Hepatic stellate cell (primary cell): ENCODE results near the gene DSG2.
"Not testable (repeated sequence)": the region's sequence is repeated elsewhere in the genome, so short reads cannot be mapped to it uniquely, and the experiment has no call there.

Experiments
- DNase-seq: peaks from one replicate; pipeline ENCODE4 v3.0.0; 2011; ENCODE audit warnings: low spot score

DSG2 gene

DNA sequence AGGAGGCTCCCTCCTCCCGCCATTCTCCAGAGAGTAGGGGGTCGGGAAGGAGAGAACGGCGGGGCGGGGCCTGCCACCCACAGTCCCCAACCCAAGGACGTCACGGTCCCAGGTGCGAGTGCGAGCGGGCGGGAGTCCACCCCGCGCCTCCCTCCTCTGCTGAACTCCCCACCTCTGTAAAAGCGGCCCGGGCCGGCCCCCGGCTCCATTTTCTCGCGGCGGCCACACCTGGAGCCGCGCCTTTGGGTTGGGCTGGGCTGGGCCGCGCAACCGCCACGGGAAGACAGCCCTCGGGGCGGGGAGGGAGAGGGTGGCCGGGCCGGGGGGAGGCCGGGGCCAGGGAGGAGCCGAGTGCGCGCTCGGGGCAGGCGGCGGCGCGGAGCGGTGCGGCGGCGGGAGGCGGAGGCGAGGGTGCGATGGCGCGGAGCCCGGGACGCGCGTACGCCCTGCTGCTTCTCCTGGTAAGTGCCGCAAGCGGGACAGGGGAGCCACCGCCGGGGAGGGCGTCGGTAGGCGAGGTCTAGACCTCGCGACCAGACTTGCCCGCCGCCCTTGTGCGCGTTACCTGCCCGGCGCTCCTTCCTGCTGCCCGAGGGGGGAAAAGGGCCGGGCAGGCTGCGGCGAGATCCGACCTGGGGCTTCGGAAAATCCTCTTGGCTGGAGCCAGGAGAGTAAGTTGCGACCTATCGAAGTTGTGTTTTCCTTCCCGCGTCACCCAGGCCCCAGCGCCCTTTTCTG is at the start of gene DSG2:
DSG2 (plus strand) TSS at position 342 of the 738 bp plus-strand sequence; CDS start at position 417, 75 bp downstream.
- DNase-seq = no peak

DNA sequence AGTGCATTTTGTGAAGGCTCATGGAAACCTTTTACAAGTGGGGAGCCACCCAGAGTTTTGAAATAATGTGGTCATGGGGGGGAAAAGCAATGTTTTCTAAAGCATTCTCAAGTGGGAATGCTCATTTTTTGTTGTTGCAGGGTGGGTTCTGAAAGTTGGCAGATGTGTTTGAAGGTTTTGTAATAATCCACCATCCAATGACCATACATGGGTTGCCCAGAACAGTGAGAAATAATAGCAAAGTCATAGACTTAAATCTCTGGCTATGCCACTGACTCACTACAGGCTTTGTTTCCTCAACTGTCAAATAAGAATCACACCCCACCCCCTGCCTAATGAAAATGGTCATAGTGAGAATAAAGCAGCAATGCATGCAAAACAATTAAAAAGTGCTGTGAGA is 47.6 kb upstream of the DSG2 start:
- no peak for DNase-seq

DNA sequence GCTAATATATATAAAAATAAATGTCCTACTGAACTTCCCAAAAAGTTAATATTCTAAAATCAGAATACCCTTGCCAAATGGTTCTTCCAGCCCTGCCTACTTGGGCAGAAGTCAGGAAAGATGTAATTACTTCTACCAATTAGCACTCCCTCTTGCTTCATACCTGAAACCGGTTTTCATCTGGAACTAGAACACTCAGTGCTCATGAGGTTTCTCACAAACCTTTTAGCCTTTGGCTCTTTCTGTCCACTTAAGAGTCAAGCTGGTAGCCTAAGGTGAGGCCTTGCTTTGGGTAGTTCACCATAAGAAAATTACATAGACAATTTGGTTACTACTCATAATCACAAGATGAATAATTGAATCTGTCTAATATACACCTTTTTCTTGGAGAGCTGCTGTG is 46.4 kb upstream of the DSG2 start:
- no peak for DNase-seq

DNA sequence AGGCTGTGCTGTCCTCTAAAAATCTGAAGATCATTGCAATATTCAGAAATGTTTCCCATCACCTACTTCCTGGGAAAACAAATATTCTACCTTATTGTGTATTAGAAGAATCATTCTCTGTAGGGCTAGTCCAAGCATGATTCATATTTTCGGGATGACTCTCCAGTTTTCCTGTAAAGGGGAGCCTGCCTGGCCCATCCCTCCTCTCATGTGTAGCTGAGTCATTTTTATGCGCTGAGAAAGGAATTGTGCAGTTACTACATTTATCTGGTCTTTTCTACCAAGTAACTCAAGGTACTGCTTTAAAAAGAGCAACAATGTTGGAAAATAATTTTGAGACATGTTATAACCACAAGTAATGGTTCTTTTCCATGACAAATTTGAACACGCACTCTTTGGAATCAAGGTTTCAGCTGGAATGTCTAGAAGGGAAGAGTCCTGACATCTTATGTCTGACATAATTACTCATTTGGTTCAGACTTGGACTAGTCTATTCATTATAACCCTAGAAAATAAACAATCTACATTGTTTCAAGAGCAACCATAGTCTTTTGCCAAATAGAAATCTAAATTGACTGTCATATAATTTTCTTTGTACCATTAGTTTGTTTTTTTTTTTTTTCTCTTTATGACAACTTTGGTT is 43.8 kb upstream of the DSG2 start:
- no peak for DNase-seq

DNA sequence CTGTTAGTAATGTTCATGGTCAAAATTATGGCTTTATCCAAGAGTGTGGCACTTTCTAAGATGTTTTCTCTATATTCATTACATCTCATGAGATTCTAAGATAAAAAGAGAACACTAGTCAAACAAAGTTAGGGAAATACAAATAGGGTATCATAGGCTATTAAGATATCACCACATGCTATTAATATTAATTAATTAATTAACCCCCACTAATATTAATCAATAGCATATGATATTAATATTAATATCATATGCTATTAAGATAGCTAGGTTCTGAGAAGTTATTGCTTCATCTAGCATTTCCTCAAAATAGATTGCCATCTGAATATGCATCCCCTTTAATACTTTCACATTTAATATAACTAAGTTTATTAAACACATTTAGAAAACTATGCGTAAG is 28.3 kb upstream of the DSG2 start:
- no peak for DNase-seq

- DNase-seq = no peak
Measured at GRCh38 chr18:31478688-31479087, 19.3 kb upstream of the DSG2 start.

DNA sequence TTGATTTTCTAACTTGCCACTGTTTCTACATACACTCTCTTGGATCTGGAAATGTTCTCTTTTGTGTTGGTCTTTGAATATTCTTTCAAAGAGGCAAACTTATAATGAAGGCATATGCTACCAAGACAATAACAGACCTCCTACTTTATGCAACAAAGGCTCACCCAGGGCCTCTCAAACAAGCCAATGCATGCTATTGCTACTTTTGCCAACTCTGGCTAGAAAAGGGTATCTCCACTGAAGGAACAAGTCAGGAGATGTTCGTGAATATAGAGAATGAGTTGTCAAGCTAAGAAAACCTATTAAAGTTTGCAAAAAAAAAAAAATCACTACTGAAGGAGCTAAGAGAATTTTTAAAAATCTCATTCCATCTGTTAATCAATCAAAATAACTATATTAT is 15.9 kb upstream of the DSG2 start:
- DNase-seq = no peak

- DNase-seq = no peak
Measured at GRCh38 chr18:31483396-31483795, 14.6 kb upstream of the DSG2 start.

- no peak for DNase-seq
Measured at GRCh38 chr18:31484461-31484860, 13.5 kb upstream of the DSG2 start.

DNA sequence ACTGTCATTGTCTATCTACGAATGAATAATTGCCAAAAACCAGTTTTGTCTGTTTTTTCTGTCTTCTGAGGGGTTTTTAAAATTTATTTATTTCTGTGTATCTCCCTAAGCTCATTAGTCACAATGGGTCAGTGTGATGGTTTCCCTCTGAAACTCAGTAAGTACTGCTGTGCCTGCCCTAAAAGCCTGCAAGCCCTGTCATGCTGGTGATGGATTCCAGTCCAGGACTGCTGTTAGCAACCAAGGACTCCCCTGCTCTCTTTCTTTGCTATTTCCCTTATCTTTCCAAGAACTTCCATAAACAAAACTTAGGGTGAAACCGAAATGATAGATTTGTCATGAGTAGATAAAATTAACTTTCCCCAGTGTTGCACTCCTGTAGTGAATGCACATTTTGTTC is 11.8 kb upstream of the DSG2 start:
- no peak for DNase-seq

DNA sequence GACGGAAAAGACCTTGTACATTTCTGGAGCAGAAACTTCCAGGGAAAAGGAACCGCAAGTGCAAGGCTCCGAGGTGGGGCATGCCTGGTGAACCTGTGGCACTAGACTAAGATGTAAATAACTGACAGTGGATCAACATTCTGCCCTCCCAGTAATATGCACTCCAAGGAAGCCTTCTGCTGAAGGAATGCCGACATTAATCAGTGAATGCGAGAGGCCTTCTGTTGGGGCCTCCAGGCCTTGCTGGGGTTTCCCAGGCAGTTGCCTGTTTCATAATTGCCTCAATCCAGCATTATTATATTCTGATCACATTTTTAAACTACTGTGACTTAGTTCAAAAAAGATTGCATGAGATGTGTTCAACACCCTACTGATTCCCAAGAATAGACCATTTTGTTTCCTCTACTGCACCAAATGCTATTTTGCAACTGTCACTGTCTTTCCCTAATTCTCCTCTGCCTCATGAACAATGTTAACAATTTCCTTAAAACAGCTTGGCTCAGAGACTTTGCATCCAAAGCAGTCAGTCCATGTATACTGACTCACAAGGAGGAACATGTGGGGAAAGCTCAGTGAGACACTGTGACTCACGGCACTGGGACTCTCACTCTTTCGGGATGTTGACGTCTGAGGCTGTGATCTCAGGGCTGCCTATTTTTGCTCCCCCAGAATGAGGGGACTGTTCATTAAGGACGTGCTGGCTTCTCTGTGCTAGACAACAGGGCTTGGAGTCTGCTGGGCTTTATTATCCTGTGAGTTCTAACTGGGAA is 10.5 kb upstream of the DSG2 start:
- no peak for DNase-seq

DNA sequence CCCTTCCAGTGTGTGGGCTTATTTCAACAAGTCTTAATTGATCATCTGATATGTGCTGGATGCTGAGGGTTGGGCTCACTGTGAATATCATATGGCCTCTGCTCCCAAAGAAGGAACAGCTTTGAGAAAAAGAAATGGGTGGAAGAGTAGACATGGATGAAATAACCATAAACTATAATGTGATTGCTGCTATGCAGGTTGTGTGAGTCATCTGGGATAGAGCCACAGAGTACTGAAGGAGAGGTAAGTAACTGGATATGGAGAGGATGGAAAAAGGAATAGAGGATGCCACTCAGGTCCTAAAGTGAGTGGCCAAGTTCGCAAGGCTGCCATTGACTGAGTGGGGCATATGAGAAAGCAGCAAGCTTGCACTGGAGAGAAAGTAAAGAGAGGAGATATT is 8.7 kb upstream of the DSG2 start:
- no peak for DNase-seq

DNA sequence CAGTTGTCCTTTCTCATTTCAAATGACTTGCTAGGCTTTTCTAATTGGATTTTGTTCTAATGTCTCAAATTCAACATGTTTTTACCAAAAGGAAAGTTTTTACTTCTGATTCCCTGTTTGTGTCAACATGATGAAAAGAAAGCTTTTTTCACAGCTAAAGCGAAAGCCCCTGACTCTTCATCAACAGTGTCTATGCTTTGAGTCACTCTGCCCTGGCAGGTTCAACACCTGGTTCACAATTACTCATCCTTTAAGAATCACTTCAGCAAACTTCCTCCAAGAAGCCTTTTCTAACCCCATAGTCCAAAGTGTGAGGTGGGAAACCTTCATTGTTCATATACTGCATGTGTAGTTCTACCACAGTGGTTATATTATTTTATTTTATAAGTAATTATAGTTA is 7.6 kb upstream of the DSG2 start:
- DNase-seq = no peak

DNA sequence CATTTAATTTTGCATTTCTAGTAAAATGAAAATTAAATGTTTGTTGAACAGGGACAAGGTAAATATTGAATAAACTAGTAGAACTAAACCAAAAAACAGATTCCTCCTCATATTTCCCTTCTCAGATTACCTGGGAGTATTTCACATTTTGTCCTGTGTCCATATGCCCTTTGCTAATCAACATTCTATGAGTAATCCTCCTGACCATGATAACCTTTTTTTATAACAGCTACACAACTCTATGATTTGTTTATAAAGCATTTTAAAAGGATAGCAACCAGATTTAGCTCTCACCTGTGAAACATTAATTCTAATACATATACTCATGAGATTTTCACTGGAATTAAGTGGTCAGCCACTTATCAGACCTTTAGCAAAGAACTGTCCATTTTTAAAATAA is 7.1 kb upstream of the DSG2 start:
- DNase-seq = no peak

DNA sequence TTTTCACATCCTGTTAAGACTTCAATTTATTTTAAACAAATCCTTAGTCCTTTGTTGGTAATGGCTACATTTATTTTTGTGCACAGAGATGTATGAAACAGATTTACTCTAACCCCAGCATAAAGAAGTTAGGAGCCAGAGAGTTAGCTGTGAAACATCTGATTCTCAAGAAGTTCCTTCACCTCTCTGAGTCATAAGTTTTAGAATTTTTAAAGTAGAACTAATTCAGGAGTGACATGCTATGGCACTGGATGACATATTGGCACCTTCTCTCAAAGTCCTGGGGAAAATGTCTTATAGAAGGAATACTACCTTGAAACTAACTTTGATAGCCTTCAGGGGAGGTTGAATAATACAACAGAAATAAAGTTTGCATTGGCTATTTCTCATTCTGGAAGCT is 6.4 kb upstream of the DSG2 start:
- no peak for DNase-seq

DNA sequence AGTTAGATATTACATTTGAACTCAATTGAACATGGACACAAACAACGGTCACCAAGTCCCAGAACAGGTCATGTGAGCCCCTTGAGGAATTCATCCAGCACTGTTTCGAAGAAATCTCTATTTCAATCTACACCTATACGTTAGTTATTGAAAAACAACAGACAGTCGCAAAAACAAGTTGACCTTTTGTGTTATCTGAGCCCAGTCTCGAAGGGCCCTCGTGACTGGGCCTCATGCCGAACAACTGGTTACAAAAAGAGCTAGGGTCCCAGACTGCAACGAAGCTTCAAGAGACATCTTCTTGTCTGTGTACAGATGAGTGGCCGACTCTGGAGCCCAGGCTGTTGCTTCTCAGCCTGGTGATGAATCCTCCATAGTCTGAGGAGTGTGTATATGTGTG is 5.3 kb upstream of the DSG2 start:
- DNase-seq = no peak

DNA sequence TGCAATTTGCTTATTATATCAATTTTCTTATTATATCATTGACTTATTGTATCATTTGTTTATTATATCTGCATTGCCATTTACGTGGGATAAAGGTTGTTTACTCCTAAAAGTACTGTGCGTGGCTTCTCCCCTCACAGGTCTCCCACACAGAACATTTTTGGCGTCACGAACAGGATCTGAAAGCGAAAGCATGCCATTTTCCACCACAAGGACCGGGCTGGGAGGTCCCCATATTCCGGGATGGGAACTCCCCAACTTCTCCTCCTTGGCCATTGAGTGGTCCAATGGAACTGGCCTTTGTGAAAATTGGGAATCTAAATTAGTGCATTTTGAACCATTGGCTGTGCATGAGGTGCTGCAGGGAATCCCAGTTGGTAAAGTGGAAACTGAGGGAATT is 4.8 kb upstream of the DSG2 start:
- no peak for DNase-seq

GRCh38 chr18:31493941-31494340 is 4.0 kb upstream of the DSG2 start:
- DNase-seq = no peak

GRCh38 chr18:31494705-31495244 is 3.2 kb upstream of the DSG2 start:
- DNase-seq = not testable (repeated sequence)

DNA sequence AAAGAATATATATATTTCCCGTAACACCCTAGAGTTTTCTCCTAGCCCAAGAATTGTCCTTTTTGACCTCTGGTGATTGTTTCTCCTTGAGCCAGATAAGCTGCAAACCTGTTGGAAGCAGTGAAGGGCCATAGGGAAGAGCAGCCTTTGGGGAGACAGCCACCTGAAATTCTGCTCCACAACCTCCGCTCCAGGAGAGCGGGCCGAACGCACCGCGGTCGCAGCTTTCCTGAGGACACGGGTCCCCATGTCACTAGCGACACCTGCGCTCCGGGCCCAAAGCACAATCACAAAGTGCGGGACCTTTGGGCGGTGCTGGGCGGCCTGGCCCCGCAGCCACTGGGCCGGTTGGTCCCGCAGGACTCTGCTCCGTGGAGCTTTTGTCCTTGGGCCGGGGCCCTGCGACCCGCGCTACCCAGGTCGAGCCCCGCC is 557 bp upstream of the DSG2 start:
- DNase-seq = no peak

- DNase-seq = no peak
Measured at GRCh38 chr18:31498574-31499524, 872 bp downstream of the DSG2 start.
